GM18909 (cell line): ENCODE data around the gene PROP1.
"Not testable (repeated sequence)": the region's sequence is repeated elsewhere in the genome, so short reads cannot be mapped to it uniquely, and the experiment has no call there.

Experiments
- ATAC-seq: cut with Tn5 transposase; IDR thresholded peaks from one replicate; pipeline ENCODE4 v1.9.1; 2021; ENCODE audit warnings: mild to moderate bottlenecking; ENCODE audit not compliant: unreplicated experiment, poor library complexity

The PROP1 gene

GRCh38 chr5:177949656-177950055 is 46.4 kb downstream of the PROP1 start:
- ATAC-seq = not testable (repeated sequence)

- peak; percentile 57 for ATAC-seq
Observed at GRCh38 chr5:177949065-177949464, 47.0 kb downstream of the PROP1 start.

GRCh38 chr5:177947912-177948311 is 48.1 kb downstream of the PROP1 start:
- not testable (repeated sequence) for ATAC-seq

DNA sequence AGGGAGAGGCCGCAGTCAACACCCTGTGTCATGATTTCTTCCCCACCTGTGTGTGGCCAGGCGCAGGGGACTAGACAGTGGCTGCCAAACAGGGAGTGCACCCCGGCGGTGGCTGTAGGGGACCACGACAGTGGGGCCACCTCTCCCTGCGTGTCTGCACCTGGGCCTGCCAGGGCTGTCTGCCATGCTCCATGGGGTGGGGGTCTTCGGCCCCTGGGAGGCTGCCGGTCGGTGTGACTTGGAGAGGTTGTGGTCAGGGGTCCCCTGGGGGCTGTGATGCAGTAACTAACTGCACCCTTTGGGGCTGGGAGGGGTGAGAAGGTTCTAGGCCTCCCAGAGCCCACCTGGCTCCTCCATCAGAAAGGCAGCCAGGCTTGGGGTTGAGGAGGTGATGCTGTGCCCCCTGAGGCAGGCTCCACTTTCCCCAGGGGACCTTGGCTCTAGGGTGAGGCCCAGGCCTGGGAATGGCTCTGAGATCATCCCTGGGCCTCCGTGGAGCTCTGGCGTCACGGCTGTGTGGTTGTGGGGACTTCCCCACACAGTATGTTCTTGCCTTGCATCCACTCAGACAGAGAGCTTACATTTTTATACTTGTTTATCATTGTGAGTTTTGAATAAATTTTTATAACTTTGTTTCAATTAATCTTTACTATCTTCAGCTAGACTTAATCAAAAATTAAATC is 50.3 kb downstream of the PROP1 start:
- not testable (repeated sequence) for ATAC-seq

GRCh38 chr5:177945145-177945544 is 50.9 kb downstream of the PROP1 start:
- not testable (repeated sequence) for ATAC-seq

DNA sequence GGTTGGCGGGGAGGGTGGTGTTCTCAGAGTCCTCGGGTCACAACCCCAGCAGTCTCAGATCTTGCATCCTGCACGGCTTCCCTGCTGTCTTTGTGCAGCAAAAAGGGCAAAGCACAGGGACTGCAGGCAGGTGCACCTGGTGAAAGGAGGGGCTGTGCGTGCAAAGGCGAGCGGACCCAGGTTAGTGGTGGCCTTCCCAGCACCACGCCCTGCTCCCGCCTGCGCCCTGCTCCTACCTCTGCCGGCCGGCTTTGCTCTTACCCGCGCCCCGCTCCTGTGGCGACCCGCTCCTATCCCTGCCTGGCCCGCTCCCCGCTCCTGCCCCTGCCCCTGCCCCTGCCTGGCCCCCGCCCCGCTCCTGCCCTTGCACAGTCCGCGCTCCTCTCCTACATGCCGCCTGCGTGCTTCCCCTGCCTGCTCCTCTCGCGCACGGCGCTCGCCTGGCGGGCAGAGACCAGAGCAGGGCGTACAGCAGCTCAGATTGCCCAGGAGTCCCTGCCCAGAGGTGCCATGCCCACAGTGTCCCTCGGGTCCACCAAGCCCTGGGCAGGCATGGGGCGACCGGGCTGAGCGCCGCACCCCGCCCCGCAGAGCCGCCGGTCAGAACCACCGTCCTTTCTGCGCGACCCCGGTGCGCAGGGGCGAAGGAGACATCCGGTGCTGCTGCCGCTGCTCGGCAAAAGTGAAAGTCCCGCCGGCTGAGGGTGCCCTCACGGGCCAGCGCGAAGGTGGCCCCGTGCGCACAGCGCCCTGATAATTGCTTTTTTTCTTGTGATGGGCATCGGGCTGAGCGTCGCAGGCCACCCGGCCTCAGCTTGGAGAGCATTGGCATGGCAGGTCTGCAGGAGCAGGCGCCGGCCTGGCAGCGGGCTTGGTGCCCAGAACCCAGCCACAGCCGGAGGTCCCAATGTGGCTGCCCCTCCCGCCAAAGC is 52.0 kb downstream of the PROP1 start:
- peak; percentile 47 for ATAC-seq

DNA sequence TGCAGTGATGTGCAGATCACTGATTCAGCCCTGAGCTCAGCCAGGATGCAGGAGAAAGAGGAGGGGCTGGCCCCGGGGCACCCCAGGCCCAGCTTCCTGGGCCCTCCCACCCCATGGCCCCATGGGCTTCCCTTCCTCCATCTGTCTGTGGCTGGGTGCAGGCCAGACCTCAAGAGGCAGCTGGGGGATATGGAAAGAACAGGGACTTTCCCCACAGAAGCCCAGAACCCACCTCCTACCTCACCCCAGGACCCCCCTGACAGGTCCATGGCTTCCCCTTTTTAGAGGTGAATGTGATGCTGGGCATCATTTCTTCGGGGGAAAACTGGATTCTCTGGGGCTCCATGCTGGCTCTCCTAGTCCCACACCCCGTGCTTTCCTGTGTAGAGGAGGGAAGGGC is 53.1 kb downstream of the PROP1 start:
- ATAC-seq = not testable (repeated sequence)
